GM19468 (cell line): ENCODE data around the gene KRTAP10-10.
"Not testable (repeated sequence)": the region's sequence is repeated elsewhere in the genome, so short reads cannot be mapped to it uniquely, and the experiment has no call there.

ENCODE experiments used
- ATAC-seq: cut with Tn5 transposase; IDR thresholded peaks from one replicate; pipeline ENCODE4 v1.9.1; 2021; ENCODE audit warnings: mild to moderate bottlenecking, moderate library complexity, moderate number of reproducible peaks; ENCODE audit not compliant: unreplicated experiment; ENCODE audit errors: extremely low read depth

Gene KRTAP10-10

GRCh38 chr21:44637018-44637850, at the start of gene KRTAP10-10:
Gene KRTAP10-10, plus strand, starts transcription at chr21:44637356. Its CDS starts 62 bp downstream, at chr21:44637418.
- no peak for ATAC-seq

- ATAC-seq: no peak
Measured at GRCh38 chr21:44589094-44589493, 48.1 kb upstream of the KRTAP10-10 start.

GRCh38 chr21:44589586-44590305, 47.4 kb upstream of the KRTAP10-10 start:
- no peak for ATAC-seq

- no peak for ATAC-seq
Measured at GRCh38 chr21:44590311-44590721, 46.8 kb upstream of the KRTAP10-10 start.

GRCh38 chr21:44590897-44591800, 46.0 kb upstream of the KRTAP10-10 start:
- not testable (repeated sequence) for ATAC-seq

- not testable (repeated sequence) for ATAC-seq
Measured at GRCh38 chr21:44591801-44592130, 45.4 kb upstream of the KRTAP10-10 start.

- no peak for ATAC-seq
Measured at GRCh38 chr21:44592446-44593311, 44.5 kb upstream of the KRTAP10-10 start, which contains the start of gene KRTAP10-6. Gene KRTAP10-6, minus strand, starts transcription at chr21:44592505. Its CDS starts 21 bp downstream, at chr21:44592484.

GRCh38 chr21:44593598-44594405, 43.4 kb upstream of the KRTAP10-10 start:
- ATAC-seq: no peak

GRCh38 chr21:44594406-44594916, 42.7 kb upstream of the KRTAP10-10 start:
- no peak for ATAC-seq

GRCh38 chr21:44595524-44595923, 41.6 kb upstream of the KRTAP10-10 start:
- ATAC-seq: no peak

- no peak for ATAC-seq
Measured at GRCh38 chr21:44596068-44596725, 41.0 kb upstream of the KRTAP10-10 start.

GRCh38 chr21:44598061-44598460, 39.1 kb upstream of the KRTAP10-10 start:
- ATAC-seq: no peak

- no peak for ATAC-seq
Measured at GRCh38 chr21:44599264-44600029, 37.7 kb upstream of the KRTAP10-10 start.

- not testable (repeated sequence) for ATAC-seq
Measured at GRCh38 chr21:44600118-44600978, 36.8 kb upstream of the KRTAP10-10 start, which contains the start of gene KRTAP10-7. Gene KRTAP10-7, plus strand, starts transcription at chr21:44600597. Its CDS starts 25 bp downstream, at chr21:44600622.

- ATAC-seq: not testable (repeated sequence)
Measured at GRCh38 chr21:44601091-44601490, 36.1 kb upstream of the KRTAP10-10 start.
